ENCODE measurements around the gene ASF1A. TPM values are rescaled to one million over a fixed set of nuclear protein-coding genes. Genes with fewer than 3 reads are reported as not detected.

Gene ASF1A
- polyA plus RNA-seq, 1 of the 3 experiments (the other 2 are of a cell fraction), result 5.4 TPM

DNA sequence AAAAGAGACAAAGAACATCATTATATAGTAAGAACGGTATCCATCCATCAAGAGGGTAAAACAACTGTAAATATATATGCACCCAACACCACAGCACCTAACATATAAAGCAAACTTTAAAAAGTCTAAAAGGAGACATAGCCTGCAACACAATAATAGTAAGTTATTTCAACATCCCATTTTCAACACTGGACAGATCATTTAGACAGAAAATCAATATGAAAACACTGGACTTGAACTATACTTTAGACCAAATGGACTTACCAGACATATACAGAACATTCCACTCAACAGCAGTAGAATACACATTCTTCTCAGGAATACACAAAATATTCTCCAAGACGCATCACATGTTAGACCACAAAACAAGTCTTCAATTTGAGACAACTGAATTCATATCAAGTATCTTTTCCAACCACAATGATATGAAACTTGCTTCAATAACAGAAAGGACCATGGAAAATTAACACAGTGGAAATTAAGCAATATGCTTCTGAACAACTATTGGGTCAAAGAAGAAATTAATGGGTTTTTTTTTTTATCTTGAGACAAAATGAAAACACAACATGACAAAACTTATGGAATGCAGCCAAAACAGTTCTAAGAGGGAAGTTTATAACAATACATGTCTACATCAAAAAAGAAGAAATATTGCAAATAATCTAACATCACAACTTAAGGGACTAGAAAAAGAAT is 23.9 kb upstream of the ASF1A start:
- H3K9me3 ChIP-seq, result no peaks in the 10 kb centered on the region
- peaks cover 27% of the 10 kb centered on the region; the same call in 1 of the 2 replicates for H3K79me2 ChIP-seq (ENCODE audit: insufficient read depth)
- no peak overlapping the region for H3K4me2 ChIP-seq
- ChIA-PET POLR2A (no interaction called here), CTCF (no interaction called here)
- no peak overlapping the region for H3K4me3 ChIP-seq (ENCODE audit: low read depth in 2 of 2, low read length in 1 of 2)
- no peaks in the 10 kb centered on the region for H4K20me1 ChIP-seq (ENCODE audit: insufficient read depth)
- no peaks in the 10 kb centered on the region for H3K36me3 ChIP-seq (replicated peaks in 1 of 2; ENCODE audit: control insufficient read depth in 1 of 2, insufficient read depth in 2 of 2, low read length in 1 of 2)
- no peak overlapping the region for H3K9ac ChIP-seq
- no peak for DNase-seq
- no peak for TF ChIP-seq MAX (IDR thresholded peaks at IDR 0.05; ENCODE audit: low read depth)
- no peak for TF ChIP-seq TCF12 (IDR thresholded peaks at IDR 0.05)
- TF ChIP-seq GATA2 (CRISPR knock-in tag; IDR thresholded peaks at IDR 0.05), result no peak
- TF ChIP-seq NRF1 (IDR thresholded peaks at IDR 0.05; ENCODE audit: low read depth, low read length), result no peak
- TF ChIP-seq EZH2phosphoT487 (IDR thresholded peaks at IDR 0.05; ENCODE audit: borderline replicate concordance, low read depth), result no peak
- no peak for TF ChIP-seq MXI1 (IDR thresholded peaks at IDR 0.05; ENCODE audit: low read depth, low read length)
- no peak for TF ChIP-seq SMC3 (IDR thresholded peaks at IDR 0.05; ENCODE audit: low read depth, low read length)
- no peak for TF ChIP-seq REST (IDR thresholded peaks at IDR 0.05; ENCODE audit: low read depth, low read length)
- TF ChIP-seq JUND (IDR thresholded peaks at IDR 0.05), result no peak
- TF ChIP-seq RAD21 (IDR thresholded peaks at IDR 0.05; ENCODE audit: low read length), result no peak
- TF ChIP-seq ELF1 (IDR thresholded peaks at IDR 0.05), result no peak
- TF ChIP-seq CTCF (IDR thresholded peaks at IDR 0.05), result no peak
- no peak for TF ChIP-seq SIN3A (IDR thresholded peaks at IDR 0.05; ENCODE audit: borderline replicate concordance, low read depth, low read length)
- no peak for TF ChIP-seq FOSL2 (IDR thresholded peaks at IDR 0.05; ENCODE audit: borderline replicate concordance, low read depth)
- no peak for TF ChIP-seq POLR2AphosphoS5 (IDR thresholded peaks at IDR 0.05; ENCODE audit: low read depth, low read length)
- TF ChIP-seq FOXJ3 (CRISPR knock-in tag; IDR thresholded peaks at IDR 0.05), result no peak
- no peak for TF ChIP-seq RCOR1 (IDR thresholded peaks at IDR 0.05; ENCODE audit: low read length)
- TF ChIP-seq PBX3 (IDR thresholded peaks at IDR 0.05), result no peak
- no peak for TF ChIP-seq FOXM1 (IDR thresholded peaks at IDR 0.05; ENCODE audit: low read depth)
- TF ChIP-seq MEF2A (IDR thresholded peaks at IDR 0.05; ENCODE audit: borderline replicate concordance, low read depth), result no peak
- 98% methylated on average over 2 of the region's 2 CpGs for whole genome bisulfite sequencing (ENCODE audit: low lambda C conversion rate)
- H3K27me3 ChIP-seq (ENCODE audit: insufficient read depth), result no peaks in the 10 kb centered on the region
- no peaks in the 10 kb centered on the region for H3K4me1 ChIP-seq (ENCODE audit: control insufficient read depth in 1 of 2, insufficient read depth in 2 of 2, low read depth in 1 of 2, low read length in 1 of 2)
- H2AFZ ChIP-seq (ENCODE audit: low read depth), result no peak overlapping the region
- no peaks in the 10 kb centered on the region for H3K9me2 ChIP-seq
- H3F3A ChIP-seq (replicated peaks; ENCODE audit: insufficient read depth), result no peaks in the 10 kb centered on the region
- no peak overlapping the region for H3K27ac ChIP-seq (ENCODE audit: low read depth in 2 of 2, low read length in 1 of 2)
